Measurements from ENCODE around the gene CAPZA2.
"Not testable (repeated sequence)": the region's sequence is repeated elsewhere in the genome, so short reads cannot be mapped to it uniquely, and the experiment has no call there.

CAPZA2 gene

DNA sequence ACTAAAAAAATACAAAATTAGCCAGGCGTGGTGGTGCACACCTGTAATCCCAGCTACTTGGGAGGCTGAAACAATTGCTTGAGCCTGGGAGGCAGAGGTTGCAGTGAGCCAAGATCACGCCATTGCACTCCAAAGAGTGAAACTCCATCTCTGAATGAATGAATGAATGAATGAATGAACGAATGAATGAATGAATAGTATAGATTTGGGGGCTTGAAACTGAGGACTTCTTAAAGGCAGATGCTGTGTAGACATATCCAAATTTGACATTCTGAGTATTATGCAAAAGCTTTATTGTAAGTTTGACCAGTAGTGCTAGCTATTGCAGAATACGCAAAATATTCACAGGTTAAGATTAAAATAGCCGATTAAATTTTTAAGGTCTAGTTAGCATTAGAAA lies 60.2 kb downstream of the CAPZA2 start:
- no peak for DNase-seq

- DNase-seq = peak; percentile 26
Measured at GRCh38 chr7:116924741-116925140, 62.4 kb downstream of the CAPZA2 start.

DNA sequence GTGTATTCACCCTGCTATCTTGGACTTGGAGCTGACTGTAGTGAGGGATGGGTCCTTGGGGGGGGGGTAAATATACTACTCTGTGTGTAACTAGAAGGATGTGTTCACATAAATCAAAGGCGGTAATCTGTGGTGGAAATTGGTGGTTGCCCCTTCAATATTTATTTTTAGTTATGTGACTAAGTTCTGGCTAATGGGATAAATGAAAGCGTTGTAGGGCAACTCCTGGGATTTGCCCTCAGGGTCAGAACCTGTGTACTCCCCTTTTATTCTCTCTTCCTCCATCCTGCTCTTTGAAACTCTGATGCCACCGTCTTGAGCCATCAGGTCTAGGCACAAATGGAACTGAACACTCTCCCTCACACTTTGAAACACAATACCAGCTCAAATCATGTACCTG lies 66.6 kb downstream of the CAPZA2 start:
- DNase-seq = no peak

DNA sequence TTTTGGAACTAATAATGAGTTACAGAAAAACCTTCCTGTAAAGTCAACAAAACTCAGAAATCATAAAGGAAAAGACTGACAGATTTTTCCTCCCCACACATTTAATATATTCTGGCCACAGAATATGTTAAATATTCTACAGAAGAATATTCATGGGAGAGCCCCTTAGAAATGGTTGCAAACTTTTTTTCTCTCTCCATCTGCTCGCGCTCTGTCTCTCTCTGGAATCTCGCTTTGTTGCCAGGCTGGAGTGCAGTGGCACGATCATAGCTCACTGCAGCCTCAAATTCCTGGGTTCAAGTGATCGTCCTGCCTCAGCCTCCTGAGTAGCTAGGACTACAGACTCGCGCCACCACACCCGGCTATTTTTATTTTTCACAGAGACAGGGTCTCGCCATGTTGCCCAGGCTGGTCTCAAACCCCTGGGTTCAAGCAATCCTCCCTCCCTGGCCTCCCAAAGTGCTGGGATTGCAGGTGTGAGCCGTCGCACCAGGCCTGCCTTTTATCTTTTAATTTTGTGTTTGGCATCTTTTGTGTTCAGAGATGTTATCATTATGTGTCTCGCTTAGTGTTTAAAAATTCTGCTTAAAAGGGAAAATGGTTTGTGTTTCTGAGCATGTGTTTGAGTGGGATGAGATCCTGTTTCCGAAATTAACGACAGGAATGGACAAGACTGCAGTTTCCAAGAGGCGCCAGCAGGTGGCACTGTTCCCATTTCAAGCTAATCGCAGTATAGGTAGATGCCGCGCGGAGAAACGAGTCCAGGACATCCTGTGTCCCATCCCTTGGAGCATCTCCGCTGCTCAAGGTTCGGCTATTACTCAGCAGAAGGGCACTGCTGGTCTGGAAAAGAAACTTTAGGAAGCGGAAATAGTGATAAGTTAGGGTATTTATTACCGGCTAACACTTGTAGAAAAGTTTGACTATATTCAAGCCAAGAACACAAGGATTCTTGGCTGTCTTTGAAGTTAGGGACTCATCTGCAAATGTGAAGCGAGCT lies 67.8 kb downstream of the CAPZA2 start:
- peak; percentile 74 for DNase-seq

DNA sequence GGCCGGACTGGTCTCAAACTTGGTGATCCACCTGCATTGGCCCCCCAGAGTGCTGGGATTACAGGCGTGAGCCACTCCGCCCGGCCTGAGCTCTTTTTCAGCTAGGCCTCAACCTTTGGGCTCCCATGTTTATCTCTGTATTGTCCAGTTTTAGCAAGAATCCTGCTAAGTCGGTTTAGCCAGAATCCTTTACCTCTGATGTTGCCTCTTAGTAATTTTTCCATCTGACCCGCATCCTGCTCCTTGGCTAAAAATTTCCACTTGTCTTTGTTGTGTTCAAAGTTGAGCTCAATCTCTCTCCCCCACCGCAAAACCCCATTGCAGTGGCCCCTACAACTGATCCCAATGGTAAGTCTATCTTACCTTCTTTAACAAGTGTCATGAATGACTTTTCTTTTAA lies 70.2 kb downstream of the CAPZA2 start:
- DNase-seq = no peak

DNA sequence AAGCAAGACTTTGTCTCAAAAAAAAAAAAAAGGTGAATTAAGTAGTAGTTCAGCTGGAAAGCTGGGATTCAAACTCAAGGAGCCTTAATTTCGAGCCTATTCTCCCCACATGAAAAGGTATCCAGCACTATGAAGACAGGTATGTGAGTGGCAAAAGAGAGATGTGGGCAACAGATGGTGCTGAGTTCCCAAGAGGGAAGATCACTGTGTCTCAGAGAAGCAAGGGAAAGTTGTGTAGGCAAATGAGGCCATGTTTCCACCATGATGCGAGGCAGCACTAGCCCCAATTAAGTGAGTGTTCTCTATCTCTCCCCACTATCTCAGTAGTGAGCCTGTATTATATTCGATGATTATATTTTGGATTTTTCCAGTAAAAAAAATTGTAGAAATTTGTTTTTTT lies 71.1 kb downstream of the CAPZA2 start:
- no peak for DNase-seq

GRCh38 chr7:116934580-116934979 lies 72.2 kb downstream of the CAPZA2 start:
- DNase-seq = no peak

DNA sequence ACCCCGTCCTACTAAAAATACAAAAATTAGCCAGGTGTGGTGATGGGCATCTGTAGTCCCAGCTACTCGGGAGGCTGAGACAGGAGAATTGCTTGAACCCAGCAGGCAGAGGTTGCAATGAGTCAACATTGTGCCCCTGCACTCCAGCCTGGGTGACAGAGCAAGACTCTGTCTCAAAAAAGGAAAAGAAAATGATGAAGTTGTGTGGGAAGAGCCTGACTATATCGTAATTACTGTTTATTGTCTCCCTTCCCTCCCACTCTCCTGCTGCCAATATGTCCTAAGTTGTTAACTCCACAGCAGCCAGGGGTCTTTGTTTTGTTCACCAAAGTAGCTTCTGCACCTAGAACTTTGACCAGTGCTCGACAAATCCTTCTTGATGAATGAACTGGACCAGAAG lies 74.5 kb downstream of the CAPZA2 start:
- not testable (repeated sequence) for DNase-seq

GRCh38 chr7:116938678-116939077 lies 76.3 kb downstream of the CAPZA2 start:
- DNase-seq = no peak

DNA sequence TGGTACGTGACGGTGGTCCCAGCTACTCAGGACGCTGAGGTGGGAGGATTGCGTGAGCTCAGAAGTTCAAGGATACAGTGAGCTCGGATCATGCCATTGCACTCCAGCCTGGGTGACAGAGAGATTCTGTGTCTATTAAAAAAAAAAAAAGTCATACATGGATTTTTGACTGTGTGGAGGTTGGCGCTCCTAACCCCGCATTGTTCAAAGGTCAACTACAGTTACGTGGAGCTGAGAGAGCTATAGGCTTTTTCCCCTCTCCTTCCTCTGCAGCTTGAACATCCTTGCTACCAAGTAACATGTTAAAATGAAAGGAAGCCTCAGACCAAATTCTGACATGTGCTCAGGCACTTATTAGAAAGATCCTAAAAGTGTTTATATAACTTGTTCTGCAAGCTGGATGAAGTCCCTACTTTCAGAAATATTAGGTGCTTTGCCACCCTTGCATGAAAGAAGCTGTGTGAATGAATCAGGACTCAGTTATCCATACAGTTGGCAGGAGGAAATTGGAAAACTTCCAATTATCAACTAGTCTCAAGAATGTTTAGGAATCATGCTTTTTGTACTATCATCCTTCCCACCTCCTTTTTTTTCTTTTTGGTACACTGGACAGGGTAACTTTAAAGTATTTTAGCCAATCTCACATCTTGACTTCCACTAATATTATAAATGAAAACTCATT lies 78.4 kb downstream of the CAPZA2 start:
- DNase-seq = no peak

DNA sequence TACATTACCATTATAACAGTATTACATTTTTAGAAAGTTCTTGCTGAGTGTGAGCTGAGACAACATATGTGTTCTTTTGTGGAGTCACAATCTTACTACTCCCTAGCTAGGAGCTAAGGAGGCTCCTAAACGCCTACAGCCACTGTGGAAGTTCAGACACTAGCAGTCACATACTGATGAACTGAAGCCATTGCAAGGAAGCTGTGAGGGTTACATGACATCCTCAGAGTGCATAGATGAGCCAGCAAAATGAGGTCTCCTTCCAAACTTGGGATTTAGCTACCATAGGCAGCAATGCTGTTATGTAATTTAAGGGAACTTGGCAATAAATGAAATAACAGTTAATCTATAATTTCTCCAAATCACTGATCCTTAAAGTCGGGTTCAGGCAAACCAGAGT lies 80.1 kb downstream of the CAPZA2 start:
- no peak for DNase-seq

- DNase-seq = no peak
Measured at GRCh38 chr7:116948934-116949333, 86.5 kb downstream of the CAPZA2 start.

- no peak for DNase-seq
Measured at GRCh38 chr7:116949941-116950801, 87.8 kb downstream of the CAPZA2 start.

GRCh38 chr7:116950889-116951351 lies 88.5 kb downstream of the CAPZA2 start:
- no peak for DNase-seq

DNA sequence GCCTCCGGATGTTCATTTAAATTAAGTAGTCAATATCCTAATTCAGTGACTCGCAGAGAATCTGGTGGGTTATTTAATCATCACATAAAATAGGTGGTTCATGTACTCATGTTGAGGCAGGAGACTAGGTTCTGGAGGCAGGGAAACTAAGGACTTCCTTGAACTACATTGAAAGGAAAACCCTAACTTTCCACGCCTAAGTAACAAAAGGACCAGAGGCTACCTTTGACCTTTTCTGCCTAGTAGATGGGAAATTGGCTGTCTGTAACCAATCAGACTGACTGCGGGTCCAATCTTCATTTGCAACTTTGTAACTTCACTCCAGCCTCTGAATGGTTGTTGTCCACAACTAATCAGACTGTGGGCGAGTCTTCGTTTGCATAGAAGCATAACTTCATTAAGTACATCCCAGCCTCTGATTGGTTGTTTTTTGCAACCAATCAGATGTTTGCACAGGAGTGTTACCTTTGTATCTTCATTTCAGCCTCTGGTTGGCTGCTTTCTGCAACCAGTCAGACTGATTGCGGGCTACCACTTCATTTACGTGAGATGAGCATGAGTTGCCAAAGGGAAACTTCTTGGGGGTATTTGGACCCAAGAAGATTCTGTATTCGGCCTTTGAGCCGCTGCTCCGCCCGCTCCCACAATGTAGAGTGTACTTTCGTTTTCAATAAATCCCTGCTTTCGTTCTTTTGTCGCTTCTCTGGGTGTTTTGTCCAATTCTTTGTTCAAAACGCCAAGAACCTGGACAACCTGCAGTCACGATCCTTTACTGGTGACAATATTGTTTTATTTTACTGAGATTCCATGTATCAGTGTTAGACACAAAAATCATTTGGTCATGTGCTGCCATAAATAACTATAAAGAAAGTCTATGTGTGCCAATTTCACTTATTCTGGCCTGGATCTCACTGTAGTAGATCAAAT lies 89.2 kb downstream of the CAPZA2 start:
- DNase-seq = no peak

DNA sequence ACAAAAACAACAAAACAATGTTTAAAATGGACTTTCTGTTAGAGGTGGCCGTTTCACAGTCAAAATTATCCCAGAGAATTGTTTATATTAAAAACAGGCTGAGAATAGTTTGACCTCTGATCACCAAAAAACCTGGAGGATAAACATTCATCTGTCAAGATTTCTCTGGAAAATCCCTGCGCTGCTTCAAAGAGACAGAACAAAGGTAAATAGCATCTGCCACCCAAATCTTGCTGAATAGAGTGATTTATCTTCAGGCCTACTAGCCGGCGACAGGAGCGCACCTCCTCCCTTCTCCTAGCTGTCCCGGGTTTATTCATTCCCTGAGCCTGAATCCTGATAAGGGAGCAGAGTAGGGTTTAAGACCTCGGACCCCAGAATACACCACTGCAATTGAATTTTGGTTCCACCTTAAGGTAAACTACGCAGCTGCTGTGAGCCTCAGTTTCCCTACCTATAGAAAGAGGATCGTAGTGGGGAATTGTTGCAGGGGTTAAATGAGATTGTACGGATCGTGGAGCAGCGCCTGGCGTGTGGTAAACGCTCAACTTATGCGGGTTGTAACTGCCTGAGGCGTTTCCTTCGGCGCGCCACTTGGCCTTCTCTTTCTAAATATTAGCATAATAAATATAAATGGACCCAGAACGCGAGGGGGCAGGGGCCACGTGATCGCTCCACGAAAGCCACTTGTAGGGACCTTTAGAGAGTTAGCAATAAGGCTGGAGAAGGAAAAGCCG lies 90.4 kb downstream of the CAPZA2 start:
- DNase-seq = peak; percentile 22

DNA sequence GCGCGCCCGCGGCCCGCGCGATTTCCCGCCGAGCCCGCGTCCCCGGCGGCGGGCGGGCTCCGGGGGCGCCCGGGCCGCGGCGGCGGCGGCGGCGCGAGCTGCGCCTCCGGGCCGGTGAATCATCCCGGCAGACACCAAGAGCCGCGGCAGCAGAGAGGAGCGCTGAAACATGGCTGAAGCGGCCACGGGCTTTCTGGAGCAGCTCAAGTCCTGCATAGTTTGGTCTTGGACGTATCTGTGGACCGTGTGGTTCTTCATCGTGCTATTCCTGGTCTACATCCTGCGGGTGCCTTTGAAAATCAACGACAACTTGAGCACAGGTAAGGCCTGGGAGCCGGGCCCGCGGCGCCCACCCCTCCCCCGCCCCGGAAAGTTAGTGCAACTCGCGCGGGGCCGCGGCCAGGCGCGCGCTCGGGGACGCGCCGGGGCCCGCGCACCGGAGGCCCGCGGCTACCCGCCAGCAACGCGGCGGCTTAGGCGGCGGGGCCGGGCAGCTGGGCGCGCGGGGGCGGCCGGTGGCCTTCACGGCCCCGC lies 91.1 kb downstream of the CAPZA2 start, which contains the start of gene ST7:
Gene ST7 (plus strand): TSS at position 130 of the 534 bp plus-strand sequence. CDS start 40 bp downstream, at position 170.
- DNase-seq = peak; percentile 79

- peak; percentile 93 for DNase-seq
Measured at GRCh38 chr7:116953906-116954838, 91.8 kb downstream of the CAPZA2 start.

DNA sequence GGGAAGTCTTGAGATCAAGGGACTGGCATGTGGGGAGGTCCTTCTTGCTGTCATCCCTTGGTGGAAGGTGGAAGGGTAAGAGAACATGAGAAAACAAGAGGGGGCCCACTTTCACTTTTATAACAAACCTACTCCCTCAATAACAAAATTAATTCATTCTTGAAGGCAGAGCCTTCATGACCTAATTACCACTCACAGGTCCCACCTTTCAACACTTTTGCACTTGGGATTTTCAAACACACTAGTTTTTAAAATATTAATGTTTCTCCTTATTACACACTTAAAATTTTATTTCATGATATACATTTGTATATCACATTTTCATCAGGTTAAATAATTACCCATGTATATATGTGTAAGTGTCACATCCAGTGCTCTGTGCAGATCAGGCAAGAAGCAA lies 93.0 kb downstream of the CAPZA2 start:
- DNase-seq = no peak

Measured in fibroblast of skin of right biceps (primary cell).